ENCODE results near the gene EPHB1.
"Not testable (repeated sequence)": the region's sequence is repeated elsewhere in the genome, so short reads cannot be mapped to it uniquely, and the experiment has no call there.

Gene EPHB1

DNA sequence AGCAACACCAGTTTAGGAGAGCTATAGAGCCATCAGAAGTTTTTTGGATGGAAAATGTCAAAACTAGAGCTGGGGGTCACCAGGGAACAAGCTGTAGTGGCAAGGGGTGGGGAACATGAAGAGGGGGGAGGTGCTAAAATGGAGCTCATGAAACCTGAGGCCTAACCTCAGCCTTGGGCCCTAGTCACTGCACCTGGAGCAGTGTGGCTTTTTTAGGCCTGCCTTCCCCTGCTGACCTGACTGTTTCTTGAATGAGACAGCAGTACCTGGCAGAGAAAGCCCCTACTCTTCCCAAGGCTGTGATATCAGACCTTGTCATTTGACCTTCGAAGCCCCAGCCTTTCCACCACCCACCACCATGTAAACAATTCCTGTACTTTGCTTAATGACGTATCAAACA, 383.5 kb downstream of the EPHB1 start:
- DNase-seq = no peak

DNA sequence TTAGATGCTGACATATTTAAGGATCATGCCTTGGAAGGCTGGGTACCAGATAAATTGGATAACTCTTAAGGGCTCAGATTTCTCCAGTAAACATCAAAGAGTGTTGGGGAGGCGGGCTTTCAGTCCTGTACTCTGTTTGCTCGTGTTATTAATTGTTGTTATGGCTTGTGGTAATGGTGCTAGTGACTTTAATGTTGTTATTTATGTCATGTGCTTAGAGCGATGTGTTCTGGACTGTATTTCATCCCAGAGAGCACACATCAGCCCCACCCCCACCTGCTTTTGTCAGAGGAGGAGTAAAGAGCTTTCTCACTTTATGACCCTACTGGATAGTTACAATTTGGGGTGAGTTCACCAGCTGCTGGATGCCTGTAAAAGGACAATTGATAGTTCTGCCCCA, 386.3 kb downstream of the EPHB1 start:
- DNase-seq = no peak

GRCh38 chr3:135182364-135182998, 387.4 kb downstream of the EPHB1 start:
- no peak for DNase-seq

DNA sequence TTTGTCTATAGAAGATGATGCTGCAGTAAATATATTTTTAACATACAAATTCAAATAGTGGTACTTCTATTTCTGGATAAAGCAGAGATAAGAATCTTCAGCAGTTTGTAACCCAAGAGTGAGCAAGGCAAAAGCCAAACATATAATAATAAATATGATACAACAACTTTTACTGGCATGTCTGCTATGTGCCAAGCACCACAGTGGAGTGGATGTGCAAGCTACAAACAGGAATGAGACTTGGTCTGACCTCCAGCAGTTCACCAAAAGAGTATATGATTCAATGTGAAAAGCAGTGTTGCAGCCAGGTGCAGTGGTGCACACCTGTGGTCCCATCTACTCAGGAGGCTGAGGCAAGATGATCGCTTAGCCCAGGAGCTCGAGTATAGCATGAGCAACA, 395.6 kb downstream of the EPHB1 start:
- DNase-seq = no peak

DNA sequence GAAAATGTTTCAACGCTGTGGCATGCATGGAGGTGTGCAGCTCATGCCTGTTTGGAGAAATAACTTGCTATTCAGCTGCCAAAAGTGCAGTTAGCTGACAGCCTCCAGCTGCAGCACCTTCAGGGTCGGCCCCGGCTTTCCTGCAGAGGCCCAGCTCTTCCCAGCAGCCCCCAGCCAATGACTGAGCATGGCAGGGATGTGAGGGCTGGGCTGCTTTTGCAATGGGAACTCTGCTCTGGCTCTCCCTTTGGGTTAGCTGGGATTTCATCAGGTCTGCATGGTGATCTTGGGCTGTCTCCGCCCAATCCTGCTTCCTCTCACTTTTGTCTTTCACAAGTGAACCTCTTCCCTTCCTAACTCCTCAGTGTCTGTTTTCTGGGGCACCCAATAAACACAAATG, 396.6 kb downstream of the EPHB1 start:
- no peak for DNase-seq

- no peak for DNase-seq
Observed at GRCh38 chr3:135192929-135193328, 397.9 kb downstream of the EPHB1 start.

DNA sequence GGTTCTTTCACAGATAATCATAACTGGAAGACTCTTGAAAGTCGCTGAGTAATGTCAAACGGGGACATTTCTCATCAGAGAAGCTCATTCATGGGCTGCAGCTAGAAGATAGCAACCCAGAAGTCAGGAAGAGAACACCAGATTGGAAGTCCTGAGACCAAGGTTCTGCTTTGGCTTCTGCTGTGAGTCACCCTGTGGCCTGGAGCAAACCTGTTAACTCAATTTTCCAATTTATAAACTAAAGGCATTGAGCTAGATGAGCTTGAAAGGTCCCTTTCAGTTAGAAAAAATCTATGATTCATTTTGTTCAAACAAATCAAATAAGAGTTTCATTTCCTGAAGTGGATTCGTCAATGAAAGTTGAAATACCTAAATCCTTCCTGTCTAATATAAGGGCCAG, 402.2 kb downstream of the EPHB1 start:
- DNase-seq = no peak

DNA sequence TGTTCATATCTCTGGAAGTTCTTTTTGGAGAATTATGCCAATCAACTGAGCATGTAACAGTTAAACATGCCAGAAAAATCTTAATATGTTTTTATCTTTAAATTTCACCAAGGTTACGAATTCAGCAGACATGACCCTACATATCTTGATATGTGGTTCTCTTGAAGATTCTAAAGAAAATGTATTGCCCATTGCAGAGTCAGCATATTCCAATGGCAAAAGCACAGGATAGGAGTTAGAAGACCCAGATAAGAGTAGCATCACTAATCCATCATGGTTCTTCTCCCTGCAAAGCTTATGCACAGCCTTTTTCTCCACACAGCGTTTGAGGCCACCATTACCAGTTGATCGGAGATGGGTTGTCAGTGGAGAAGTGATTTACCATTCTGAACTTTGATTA, 402.8 kb downstream of the EPHB1 start:
- DNase-seq = no peak

DNA sequence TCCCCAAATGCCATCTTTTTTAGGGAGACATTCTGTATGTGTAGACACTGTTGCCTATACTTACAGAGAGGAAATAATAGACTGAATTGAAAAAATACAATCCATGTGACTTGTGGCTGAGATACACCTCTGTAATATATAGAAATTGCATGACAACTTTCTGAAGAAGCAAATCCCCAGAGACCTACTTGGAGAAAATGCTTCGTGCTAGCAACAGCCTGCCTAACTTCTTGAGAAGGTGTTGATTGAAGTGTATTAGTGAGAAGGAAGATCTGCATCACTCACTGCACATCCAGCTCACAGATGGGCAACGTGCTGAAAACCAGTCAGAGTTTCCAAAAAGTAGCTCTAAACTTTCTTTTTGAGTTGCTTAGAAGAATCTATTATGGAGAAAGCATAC, 404.1 kb downstream of the EPHB1 start:
- no peak for DNase-seq

DNA sequence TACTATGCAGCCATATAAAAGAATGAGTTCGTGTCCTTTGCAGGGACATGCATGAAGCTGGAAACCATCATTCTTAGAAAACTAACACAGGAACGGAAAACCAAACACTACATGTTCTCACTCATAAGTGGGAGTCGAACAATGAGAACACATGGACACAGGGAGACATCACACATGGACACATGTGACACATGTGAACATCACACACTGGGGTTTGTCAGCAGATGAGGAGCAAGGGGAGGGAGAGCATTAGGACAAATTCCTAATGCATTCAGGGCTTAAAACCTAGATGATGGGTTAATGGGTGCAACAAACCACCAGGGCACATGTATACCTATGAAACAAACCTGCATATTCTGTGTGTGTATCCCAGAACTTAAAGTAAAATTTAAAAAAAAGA, 408.0 kb downstream of the EPHB1 start:
- DNase-seq = no peak

GRCh38 chr3:135213213-135213612, 418.2 kb downstream of the EPHB1 start:
- no peak for DNase-seq

GRCh38 chr3:135213822-135214221, 418.8 kb downstream of the EPHB1 start:
- DNase-seq = no peak

DNA sequence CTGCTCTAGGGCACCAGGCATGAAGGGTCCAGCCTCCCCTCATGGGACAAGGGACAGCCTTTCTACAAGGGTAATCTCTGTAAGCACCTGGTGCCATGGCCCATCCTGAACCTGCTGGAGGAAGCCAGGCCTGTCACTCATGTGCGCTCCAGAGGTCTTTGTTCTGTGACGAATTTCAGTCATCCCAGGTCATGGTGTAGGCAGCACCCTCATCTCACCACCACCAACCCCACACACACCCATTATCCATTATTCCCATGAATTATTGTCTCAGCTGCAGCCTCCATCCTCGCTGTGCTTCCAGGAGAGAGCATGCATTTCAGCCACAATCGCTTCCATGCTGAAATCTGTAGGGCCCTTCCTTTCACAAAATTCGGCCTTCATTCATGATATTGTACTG, 419.3 kb downstream of the EPHB1 start:
- no peak for DNase-seq

DNA sequence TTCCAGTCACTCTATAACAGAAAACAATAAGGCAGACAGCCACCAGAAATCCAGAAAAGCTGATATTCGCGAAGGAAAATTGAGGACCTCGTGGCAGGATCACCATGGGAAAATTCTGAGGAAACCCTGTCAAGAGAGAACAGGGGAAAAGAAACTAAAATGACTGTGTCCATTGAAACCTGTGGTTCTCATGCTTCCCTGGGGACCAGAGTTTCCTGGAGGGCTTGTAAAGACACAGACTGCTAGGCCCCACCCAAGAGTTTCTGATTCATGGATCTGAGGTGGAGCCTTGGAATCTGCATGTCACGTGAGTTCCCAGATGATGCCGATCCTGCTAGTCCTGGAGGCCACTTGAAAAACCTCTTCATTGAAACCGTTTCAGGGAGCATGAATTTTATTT, 420.5 kb downstream of the EPHB1 start:
- no peak for DNase-seq

GRCh38 chr3:135216659-135217058, 421.6 kb downstream of the EPHB1 start:
- DNase-seq = no peak

GRCh38 chr3:135217730-135218129, 422.7 kb downstream of the EPHB1 start:
- no peak for DNase-seq

- no peak for DNase-seq
Observed at GRCh38 chr3:135218304-135218703, 423.2 kb downstream of the EPHB1 start.

- no peak for DNase-seq
Observed at GRCh38 chr3:135218782-135219181, 423.7 kb downstream of the EPHB1 start.

GRCh38 chr3:135224815-135225362, 429.8 kb downstream of the EPHB1 start:
- no peak for DNase-seq

- no peak for DNase-seq
Observed at GRCh38 chr3:135226057-135226456, 431.0 kb downstream of the EPHB1 start.

DNA sequence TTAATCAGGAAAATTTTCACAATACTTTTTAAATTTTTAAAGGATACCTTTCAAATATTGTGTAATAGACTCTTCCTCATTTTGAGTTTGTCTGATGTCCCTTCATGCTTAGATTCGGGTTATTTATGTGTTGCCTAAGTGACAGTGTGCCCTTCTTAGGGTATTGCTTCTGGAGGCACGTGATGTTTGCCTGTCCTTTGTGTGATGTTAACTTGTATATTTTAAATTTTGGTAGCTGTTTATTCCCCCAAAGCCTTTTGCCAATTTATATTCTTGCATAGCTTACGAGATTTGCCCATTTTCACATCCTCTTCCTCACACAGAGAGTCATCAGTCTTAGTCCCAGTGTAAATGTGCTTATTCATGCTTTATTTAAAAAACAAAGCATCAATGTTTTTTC, 433.1 kb downstream of the EPHB1 start:
- DNase-seq = no peak

- peak; percentile 85 for DNase-seq
Observed at GRCh38 chr3:135229018-135229495, 434.0 kb downstream of the EPHB1 start.

- no peak for DNase-seq
Observed at GRCh38 chr3:135231737-135232136, 436.7 kb downstream of the EPHB1 start.

DNA sequence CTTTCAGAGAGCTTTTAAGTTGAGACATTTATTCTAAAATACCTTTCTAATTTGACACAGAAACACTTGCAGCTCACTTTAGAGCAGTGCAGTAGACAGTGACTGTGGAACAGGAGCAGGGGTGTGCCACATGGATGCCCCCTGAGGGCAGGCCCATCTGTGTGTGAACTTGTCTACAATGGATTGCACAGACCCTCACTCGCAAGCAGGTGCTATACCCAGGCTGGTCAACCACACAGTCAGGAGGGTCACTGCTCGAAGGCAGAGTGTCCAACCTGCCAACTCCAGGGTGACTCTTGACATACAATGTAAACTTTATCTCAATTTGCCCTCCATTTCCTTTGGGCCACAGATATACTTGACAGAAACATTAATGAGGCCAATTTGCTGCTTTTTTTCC, 437.2 kb downstream of the EPHB1 start:
- DNase-seq = no peak

DNA sequence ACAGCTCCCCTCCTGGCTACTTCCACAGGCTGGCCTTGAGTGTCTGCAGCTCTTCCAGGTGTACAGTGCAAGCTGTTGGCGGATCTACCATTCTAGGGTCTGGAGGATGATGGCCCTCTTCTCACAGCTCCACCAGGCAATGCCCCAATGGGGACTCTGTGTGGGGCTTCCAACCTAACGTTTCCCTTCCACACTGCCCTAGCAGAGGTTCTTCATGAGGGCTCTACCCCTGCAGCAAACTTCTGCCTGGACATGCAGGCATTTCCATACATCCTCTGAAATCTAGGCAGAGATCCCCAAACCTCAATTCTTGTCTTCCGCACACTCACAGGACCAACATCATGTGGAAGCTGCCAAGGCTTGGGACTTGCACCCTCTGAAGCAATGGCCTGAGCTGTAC, 438.4 kb downstream of the EPHB1 start:
- DNase-seq = not testable (repeated sequence)
